Raji (cell line): Measurements from ENCODE around the gene APOE.
"Not testable (repeated sequence)": the region's sequence is repeated elsewhere in the genome, so short reads cannot be mapped to it uniquely, and the experiment has no call there.

ENCODE experiments used
- POLR2A ChIP-seq: IDR thresholded peaks from 2 replicates; pipeline ENCODE4 v1.6.1; 2011; ENCODE audit warnings: low read depth, low read length, control low read depth; ENCODE audit not compliant: insufficient read depth

Gene APOE

DNA sequence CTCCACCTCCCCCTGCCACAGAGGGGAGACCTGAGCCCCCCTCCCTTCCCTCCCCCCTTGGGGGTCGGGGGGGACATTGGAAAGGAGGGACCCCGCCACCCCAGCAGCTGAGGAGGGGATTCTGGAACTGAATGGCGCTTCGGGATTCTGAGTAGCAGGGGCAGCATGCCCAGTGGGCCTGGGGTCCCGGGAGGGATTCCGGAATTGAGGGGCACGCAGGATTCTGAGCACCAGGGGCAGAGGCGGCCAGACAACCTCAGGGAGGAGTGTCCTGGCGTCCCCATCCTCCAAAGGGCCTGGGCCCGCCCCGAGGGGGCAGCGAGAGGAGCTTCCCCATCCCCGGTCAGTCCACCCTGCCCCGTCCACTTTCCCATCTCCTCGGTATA lies 2.4 kb upstream of the APOE start:
- TF ChIP-seq POLR2A = no peak

DNA sequence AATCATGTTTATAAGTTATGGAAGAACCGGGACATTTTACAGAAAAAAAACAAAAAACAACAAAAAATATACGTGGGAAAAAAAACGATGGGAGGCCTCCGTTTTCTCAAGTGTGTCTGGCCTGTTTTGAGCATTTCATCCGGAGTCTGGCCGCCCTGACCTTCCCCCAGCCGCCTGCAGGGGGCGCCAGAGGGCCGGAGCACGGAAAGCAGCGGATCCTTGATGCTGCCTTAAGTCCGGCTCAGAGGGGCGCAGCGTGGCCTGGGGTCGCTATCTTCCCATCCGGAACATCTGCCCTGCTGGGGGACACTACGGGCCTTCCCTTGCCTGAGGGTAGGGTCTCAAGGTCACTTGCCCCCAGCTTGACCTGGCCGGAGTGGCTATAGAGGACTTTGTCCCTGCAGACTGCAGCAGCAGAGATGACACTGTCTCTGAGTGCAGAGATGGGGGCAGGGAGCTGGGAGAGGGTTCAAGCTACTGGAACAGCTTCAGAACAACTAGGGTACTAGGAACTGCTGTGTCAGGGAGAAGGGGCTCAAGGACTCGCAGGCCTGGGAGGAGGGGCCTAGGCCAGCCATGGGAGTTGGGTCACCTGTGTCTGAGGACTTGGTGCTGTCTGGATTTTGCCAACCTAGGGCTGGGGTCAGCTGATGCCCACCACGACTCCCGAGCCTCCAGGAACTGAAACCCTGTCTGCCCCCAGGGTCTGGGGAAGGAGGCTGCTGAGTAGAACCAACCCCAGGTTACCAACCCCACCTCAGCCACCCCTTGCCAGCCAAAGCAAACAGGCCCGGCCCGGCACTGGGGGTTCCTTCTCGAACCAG lies 1.8 kb upstream of the APOE start:
- no peak for TF ChIP-seq POLR2A

DNA sequence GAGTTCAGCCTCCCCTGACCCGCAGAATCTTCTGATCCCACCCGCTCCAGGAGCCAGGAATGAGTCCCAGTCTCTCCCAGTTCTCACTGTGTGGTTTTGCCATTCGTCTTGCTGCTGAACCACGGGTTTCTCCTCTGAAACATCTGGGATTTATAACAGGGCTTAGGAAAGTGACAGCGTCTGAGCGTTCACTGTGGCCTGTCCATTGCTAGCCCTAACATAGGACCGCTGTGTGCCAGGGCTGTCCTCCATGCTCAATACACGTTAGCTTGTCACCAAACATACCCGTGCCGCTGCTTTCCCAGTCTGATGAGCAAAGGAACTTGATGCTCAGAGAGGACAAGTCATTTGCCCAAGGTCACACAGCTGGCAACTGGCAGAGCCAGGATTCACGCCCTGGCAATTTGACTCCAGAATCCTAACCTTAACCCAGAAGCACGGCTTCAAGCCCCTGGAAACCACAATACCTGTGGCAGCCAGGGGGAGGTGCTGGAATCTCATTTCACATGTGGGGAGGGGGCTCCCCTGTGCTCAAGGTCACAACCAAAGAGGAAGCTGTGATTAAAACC lies 1.1 kb upstream of the APOE start:
- TF ChIP-seq POLR2A = 0 out of 2 replicates have a peak, but pooled peaks have one; percentile 15

DNA sequence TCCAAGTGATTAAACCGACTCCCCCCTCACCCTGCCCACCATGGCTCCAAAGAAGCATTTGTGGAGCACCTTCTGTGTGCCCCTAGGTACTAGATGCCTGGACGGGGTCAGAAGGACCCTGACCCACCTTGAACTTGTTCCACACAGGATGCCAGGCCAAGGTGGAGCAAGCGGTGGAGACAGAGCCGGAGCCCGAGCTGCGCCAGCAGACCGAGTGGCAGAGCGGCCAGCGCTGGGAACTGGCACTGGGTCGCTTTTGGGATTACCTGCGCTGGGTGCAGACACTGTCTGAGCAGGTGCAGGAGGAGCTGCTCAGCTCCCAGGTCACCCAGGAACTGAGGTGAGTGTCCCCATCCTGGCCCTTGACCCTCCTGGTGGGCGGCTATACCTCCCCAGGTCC lies 2.0 kb downstream of the APOE start:
- no peak for TF ChIP-seq POLR2A

DNA sequence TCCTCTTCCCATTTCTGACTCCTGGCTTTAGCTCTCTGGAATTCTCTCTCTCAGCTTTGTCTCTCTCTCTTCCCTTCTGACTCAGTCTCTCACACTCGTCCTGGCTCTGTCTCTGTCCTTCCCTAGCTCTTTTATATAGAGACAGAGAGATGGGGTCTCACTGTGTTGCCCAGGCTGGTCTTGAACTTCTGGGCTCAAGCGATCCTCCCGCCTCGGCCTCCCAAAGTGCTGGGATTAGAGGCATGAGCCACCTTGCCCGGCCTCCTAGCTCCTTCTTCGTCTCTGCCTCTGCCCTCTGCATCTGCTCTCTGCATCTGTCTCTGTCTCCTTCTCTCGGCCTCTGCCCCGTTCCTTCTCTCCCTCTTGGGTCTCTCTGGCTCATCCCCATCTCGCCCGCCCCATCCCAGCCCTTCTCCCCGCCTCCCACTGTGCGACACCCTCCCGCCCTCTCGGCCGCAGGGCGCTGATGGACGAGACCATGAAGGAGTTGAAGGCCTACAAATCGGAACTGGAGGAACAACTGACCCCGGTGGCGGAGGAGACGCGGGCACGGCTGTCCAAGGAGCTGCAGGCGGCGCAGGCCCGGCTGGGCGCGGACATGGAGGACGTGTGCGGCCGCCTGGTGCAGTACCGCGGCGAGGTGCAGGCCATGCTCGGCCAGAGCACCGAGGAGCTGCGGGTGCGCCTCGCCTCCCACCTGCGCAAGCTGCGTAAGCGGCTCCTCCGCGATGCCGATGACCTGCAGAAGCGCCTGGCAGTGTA lies 2.7 kb downstream of the APOE start:
- no peak for TF ChIP-seq POLR2A

DNA sequence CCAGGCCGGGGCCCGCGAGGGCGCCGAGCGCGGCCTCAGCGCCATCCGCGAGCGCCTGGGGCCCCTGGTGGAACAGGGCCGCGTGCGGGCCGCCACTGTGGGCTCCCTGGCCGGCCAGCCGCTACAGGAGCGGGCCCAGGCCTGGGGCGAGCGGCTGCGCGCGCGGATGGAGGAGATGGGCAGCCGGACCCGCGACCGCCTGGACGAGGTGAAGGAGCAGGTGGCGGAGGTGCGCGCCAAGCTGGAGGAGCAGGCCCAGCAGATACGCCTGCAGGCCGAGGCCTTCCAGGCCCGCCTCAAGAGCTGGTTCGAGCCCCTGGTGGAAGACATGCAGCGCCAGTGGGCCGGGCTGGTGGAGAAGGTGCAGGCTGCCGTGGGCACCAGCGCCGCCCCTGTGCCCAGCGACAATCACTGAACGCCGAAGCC lies 3.3 kb downstream of the APOE start:
- TF ChIP-seq POLR2A = no peak

DNA sequence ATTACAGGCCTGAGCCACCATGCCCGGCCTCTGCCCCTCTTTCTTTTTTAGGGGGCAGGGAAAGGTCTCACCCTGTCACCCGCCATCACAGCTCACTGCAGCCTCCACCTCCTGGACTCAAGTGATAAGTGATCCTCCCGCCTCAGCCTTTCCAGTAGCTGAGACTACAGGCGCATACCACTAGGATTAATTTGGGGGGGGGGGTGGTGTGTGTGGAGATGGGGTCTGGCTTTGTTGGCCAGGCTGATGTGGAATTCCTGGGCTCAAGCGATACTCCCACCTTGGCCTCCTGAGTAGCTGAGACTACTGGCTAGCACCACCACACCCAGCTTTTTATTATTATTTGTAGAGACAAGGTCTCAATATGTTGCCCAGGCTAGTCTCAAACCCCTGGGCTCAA lies 4.2 kb downstream of the APOE start:
- no peak for TF ChIP-seq POLR2A

DNA sequence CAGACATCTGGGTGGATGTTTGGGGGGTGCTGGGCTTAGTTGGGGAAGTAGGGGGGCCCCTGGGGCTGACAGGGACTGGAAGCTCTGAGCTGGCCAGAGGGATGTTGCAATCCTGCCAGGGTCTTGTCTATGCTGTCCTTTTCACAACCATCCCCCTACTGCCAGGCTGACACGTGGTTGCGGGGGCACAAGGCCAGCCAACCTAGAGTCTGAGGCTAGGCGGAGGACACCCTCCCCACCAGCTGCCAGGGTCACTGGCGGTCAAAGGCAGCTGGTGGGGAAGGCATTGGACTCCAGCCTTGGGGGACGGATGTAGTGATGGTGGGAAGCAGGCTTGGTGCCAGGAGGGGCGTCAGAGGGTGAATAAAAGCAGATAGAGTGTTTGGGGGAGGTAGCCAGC lies 7.3 kb downstream of the APOE start:
- no peak for TF ChIP-seq POLR2A

DNA sequence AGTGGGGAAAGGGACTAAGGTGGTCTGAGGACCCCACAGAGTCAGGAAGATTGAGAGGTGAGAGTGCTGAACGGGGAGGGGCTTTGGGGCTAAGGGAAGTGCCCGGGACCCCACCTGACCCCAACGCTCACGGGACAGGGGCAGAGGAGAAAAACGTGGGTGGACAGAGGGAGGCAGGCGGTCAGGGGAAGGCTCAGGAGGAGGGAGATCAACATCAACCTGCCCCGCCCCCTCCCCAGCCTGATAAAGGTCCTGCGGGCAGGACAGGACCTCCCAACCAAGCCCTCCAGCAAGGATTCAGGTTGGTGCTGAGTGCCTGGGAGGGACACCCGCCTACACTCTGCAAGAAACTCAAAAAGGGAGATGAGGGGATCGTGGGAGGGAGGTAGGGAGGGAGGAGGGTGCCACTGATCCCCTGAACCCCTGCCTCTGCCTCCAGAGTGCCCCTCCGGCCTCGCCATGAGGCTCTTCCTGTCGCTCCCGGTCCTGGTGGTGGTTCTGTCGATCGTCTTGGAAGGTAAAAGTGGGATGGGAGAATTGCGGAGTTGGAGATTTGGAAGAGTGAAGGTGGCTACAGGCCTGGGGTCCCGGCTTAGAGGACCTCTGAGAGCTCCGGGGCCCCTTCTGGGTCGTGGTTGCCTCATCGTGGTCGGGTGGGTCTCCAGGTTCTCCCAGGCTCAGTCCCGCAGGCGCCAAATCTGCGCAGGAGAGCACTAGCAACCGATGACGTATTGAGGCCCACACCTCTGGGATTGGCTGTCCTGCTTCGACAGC lies 9.0 kb downstream of the APOE start, which contains the start of gene APOC1:
Gene APOC1, plus strand, starts transcription at position 176 of the 774 bp plus-strand sequence. Its CDS starts 284 bp downstream, at position 460.
- TF ChIP-seq POLR2A = not testable (repeated sequence)

DNA sequence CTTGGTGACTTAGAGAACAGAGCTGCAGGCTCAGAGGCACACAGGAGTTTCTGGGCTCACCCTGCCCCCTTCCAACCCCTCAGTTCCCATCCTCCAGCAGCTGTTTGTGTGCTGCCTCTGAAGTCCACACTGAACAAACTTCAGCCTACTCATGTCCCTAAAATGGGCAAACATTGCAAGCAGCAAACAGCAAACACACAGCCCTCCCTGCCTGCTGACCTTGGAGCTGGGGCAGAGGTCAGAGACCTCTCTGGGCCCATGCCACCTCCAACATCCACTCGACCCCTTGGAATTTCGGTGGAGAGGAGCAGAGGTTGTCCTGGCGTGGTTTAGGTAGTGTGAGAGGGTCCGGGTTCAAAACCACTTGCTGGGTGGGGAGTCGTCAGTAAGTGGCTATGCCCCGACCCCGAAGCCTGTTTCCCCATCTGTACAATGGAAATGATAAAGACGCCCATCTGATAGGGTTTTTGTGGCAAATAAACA lies 18.7 kb downstream of the APOE start:
- no peak for TF ChIP-seq POLR2A

DNA sequence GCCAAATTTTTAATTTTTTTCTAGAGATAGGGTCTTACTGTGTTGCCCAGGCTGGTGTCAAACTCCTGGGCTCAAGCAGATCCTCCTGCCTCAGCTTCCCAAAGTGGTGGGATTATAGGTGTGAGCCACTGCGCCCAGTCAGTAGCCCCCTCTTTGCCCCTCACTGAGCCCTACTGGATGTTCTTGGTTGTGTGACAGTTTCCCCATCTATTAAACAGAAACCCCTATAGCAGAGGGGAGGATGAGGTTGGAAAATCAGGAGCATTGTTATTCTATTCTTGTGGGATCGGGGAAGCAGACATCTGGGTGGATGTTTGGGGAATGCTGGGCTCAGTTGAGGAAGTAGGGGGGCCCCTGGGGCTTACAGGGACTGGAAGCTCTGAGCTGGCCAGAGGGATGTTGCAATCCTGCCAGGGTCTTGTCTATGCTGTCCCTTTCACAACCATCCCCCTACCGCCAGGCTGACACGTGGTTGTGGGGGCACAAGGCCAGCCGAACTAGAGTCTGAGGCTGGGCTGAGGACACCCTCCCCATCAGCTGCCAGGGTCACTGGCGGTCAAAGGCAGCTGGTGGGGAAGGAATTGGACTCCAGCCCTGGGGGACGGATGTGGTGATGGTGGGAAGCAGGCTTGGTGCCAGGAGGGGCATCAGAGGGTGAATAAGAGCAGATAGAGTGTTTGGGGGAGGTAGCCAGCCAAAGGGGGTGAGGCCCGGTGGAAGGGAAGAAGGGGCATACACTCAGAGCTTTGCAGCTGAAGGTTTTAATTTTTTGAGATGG lies 19.7 kb downstream of the APOE start:
- no peak for TF ChIP-seq POLR2A

DNA sequence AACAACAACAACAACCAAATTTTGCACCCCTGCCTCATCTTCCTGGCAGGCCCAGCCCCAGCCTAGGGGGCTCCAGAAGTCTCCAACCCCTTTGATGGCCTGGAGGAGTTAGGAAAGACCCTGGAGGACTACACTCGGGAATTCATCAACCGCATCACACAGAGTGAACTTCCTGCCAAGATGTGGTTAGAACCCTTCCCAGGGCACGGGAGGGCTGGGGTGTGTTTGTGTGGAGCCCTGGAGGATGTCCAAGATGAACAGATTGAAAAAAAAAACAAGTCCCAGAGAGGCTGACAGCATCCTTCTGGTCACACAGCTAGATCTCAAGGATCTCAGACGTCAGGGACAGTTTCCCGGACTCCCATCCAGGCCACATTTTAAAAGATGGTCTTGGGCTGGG lies 22.1 kb downstream of the APOE start:
- TF ChIP-seq POLR2A = no peak

DNA sequence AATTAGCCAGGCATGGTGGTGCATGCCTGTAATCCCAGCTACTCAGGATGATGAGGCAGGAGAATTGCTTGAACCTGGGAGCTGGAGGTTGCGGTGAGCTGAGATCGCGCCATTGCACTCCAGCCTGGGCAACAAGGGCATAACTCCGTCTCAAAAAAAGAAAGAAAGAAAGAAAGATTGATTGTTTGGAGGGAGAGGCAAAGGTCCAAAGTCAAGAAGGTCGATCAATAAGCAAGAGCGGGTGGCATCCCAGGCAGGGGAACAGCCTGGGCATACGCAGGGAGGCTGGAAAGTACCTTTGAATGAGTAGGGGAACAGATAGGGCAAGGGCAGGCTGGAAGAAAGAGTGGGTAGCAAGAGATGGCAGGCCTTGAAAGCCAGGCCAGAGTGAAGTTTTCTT lies 24.5 kb downstream of the APOE start:
- TF ChIP-seq POLR2A = no peak

DNA sequence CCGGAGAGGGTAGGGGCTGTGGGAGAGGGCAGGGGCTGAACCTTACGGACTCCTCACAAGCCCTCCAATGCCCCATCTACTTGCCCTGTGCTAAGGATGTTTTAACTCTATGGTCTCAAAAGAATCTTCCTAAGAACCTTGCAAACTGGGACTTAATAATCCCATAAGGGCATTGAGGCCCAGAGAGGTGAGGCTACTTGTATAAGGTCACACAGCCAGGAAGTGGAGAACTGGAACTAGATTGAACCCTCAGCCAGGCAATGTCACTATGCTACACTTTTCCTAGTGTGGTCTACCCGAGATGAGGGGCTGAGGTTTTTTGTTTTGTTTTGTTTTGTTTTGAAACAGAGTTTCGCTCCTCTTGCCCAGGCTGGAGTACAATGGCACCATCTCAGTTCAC lies 25.9 kb downstream of the APOE start:
- TF ChIP-seq POLR2A = no peak
